Measurements from ENCODE around the gene UBASH3A.
A peak's percentile ranks its signal among the peaks of the same experiment; 100 is the strongest.

The UBASH3A gene

GRCh38 chr21:42432695-42433094, 29.0 kb downstream of the UBASH3A start:
- DNase-seq, result no peak

GRCh38 chr21:42433946-42434551, 30.3 kb downstream of the UBASH3A start:
- peak; percentile 46 to 53 (median 47) for DNase-seq

GRCh38 chr21:42434884-42435283, 31.2 kb downstream of the UBASH3A start:
- DNase-seq, result no peak

- no peak for DNase-seq
Measured at GRCh38 chr21:42435401-42435800, 31.7 kb downstream of the UBASH3A start.

GRCh38 chr21:42435833-42436232, 32.1 kb downstream of the UBASH3A start:
- no peak for DNase-seq

GRCh38 chr21:42436914-42437313, 33.2 kb downstream of the UBASH3A start:
- no peak for DNase-seq

- DNase-seq, result no peak
Measured at GRCh38 chr21:42437786-42438185, 34.1 kb downstream of the UBASH3A start.

GRCh38 chr21:42438316-42439205, 34.9 kb downstream of the UBASH3A start:
- no peak for DNase-seq

- no peak for DNase-seq
Measured at GRCh38 chr21:42439284-42440186, 35.8 kb downstream of the UBASH3A start.

- DNase-seq, result no peak
Measured at GRCh38 chr21:42440187-42440792, 36.6 kb downstream of the UBASH3A start.

- no peak for DNase-seq
Measured at GRCh38 chr21:42441963-42442362, 38.3 kb downstream of the UBASH3A start.

- DNase-seq, result no peak
Measured at GRCh38 chr21:42443181-42443785, 39.6 kb downstream of the UBASH3A start.

GRCh38 chr21:42443876-42444744, 40.4 kb downstream of the UBASH3A start:
- no peak for DNase-seq

GRCh38 chr21:42444745-42445059, 41.0 kb downstream of the UBASH3A start:
- no peak for DNase-seq

GRCh38 chr21:42445311-42445710, 41.6 kb downstream of the UBASH3A start:
- no peak for DNase-seq

- DNase-seq, result no peak
Measured at GRCh38 chr21:42446531-42446930, 42.8 kb downstream of the UBASH3A start.

- no peak for DNase-seq
Measured at GRCh38 chr21:42447182-42447581, 43.5 kb downstream of the UBASH3A start.

- no peak for DNase-seq
Measured at GRCh38 chr21:42447732-42448131, 44.0 kb downstream of the UBASH3A start.

GRCh38 chr21:42448686-42449085, 45.0 kb downstream of the UBASH3A start:
- DNase-seq, result no peak

GRCh38 chr21:42451941-42452340, 48.2 kb downstream of the UBASH3A start:
- no peak for DNase-seq

GRCh38 chr21:42452401-42453223, 48.9 kb downstream of the UBASH3A start:
- no peak for DNase-seq
